Measurements from ENCODE around the gene ZBTB42. TPM values are rescaled to one million over a fixed set of nuclear protein-coding genes. Genes with fewer than 3 reads are reported as not detected.

ZBTB42 gene
- total RNA-seq, 1 experiment from 2014 or later, result 16.5 TPM

DNA sequence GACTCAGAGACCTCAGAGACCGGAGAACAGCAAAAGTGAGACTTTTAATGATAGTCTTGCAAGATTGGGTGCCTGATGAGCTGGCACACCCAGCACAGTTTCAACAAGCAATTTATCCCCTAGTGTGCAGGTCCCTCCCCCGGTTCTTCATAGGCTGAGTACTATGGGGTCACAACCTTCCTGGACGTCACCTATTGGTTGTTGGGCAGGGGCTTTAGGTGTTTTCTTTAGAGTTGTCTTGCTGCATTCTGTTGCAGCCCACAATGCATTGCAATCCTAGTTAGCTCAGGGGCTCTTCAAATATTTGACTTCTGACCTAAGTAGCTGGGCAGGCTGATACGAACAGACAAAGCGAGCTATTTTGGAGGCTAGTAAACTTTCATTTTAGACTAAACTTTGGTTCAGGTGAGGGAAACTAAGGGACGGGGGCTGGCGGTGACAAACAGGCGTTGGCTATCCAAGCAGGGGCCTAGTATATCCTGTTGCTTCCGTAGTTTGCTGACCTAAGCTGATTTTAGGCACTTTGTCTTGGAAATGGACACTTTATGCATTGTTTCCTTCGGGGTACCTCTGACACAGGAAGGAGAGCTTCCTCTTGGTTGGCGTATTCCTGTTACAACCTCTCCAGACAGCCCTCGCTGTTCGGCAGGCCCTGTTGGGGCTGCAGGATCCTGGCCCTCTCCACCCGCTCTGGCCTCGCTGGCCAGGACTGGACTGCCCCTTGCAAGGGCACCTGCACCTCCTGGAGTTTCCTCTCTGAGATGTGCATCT, 33.9 kb upstream of the ZBTB42 start:
- Histone ChIP-seq H3K27ac (ENCODE audit: low read length) (no peak overlapping the region), H3K4me1 (ENCODE audit: control insufficient read depth, insufficient read depth, low read length) (peaks cover 18% of the 10 kb centered on the region), H3K9me3 (ENCODE audit: control insufficient read depth, insufficient read depth, low read depth, low read length) (no peaks in the 10 kb centered on the region), H3K4me3 (ENCODE audit: low read depth in 2 of 2, low read length in 2 of 2) (no peak overlapping the region), H3K27me3 (ENCODE audit: control insufficient read depth, insufficient read depth, low read length) (no peaks in the 10 kb centered on the region), H3K36me3 (ENCODE audit: control insufficient read depth, insufficient read depth, low read length) (no peaks in the 10 kb centered on the region; the same call in 1 of the 2 replicates)
- no peak for DNase-seq (ENCODE audit: low read depth, low spot score)
- ChIA-PET POLR2A (no interaction called here), CTCF (no interaction called here)
- TF ChIP-seq TCF7L2 (IDR thresholded peaks at IDR 0.05; ENCODE audit: low read depth, low read length) (no peak), SIN3A (IDR thresholded peaks at IDR 0.05; ENCODE audit: borderline replicate concordance, insufficient read depth, low read depth, low read length) (no peak), POLR2AphosphoS5 (IDR thresholded peaks at IDR 0.05; ENCODE audit: low read depth, low read length) (no peak), CTCF (IDR thresholded peaks at IDR 0.05) (no peak)
- TF ChIP-seq, protein P1, sequence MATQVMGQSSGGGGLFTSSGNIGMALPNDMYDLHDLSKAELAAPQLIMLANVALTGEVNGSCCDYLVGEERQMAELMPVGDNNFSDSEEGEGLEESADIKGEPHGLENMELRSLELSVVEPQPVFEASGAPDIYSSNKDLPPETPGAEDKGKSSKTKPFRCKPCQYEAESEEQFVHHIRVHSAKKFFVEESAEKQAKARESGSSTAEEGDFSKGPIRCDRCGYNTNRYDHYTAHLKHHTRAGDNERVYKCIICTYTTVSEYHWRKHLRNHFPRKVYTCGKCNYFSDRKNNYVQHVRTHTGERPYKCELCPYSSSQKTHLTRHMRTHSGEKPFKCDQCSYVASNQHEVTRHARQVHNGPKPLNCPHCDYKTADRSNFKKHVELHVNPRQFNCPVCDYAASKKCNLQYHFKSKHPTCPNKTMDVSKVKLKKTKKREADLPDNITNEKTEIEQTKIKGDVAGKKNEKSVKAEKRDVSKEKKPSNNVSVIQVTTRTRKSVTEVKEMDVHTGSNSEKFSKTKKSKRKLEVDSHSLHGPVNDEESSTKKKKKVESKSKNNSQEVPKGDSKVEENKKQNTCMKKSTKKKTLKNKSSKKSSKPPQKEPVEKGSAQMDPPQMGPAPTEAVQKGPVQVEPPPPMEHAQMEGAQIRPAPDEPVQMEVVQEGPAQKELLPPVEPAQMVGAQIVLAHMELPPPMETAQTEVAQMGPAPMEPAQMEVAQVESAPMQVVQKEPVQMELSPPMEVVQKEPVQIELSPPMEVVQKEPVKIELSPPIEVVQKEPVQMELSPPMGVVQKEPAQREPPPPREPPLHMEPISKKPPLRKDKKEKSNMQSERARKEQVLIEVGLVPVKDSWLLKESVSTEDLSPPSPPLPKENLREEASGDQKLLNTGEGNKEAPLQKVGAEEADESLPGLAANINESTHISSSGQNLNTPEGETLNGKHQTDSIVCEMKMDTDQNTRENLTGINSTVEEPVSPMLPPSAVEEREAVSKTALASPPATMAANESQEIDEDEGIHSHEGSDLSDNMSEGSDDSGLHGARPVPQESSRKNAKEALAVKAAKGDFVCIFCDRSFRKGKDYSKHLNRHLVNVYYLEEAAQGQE (IDR thresholded peaks at IDR 0.05; ENCODE audit: insufficient read depth in 1 of 2, low read depth in 2 of 2, low read length in 1 of 2), result no peak
- no peak for ATAC-seq
- intact Hi-C loops (cut with micrococcal nuclease; ENCODE audit: unreplicated experiment), result loop anchor here (5.0 kb wide), 1 partner anchor 60 kb away; no protein-coding TSS in a partner anchor
- BruUV-seq (replicated peaks), result no TSS peak
- in situ Hi-C loops (cut with HindIII; ENCODE audit: low pct_unique_long_range_greater_than_20kb, low sequenced_read_pairs), result no loop called here

DNA sequence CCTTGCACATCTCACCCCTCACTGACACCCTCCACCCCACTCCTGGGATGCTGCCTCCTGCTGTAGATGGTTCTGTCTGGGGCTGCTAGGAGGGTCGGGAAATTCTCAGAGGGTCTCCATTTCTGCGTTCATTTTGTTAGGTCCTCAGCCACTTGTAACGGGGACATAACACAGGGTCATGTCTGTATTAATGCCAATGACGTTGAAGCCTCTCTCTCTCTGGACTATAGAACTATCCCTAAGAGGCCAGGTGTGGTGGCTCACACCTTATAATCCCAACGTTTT, 33.3 kb upstream of the ZBTB42 start:
- intact Hi-C loops (cut with micrococcal nuclease; ENCODE audit: unreplicated experiment), result loop anchor here (5.0 kb wide), 1 partner anchor 60 kb away; no protein-coding TSS in a partner anchor
- Histone ChIP-seq H3K36me3 (ENCODE audit: control insufficient read depth, insufficient read depth, low read length) (no peaks in the 10 kb centered on the region; the same call in 1 of the 2 replicates), H3K4me3 (ENCODE audit: low read depth in 2 of 2, low read length in 2 of 2) (no peak overlapping the region), H3K27me3 (ENCODE audit: control insufficient read depth, insufficient read depth, low read length) (no peaks in the 10 kb centered on the region), H3K4me1 (ENCODE audit: control insufficient read depth, insufficient read depth, low read length) (peaks cover 18% of the 10 kb centered on the region), H3K9me3 (ENCODE audit: control insufficient read depth, insufficient read depth, low read depth, low read length) (no peaks in the 10 kb centered on the region), H3K27ac (ENCODE audit: low read length) (no peak overlapping the region)
- ChIA-PET POLR2A (no interaction called here), CTCF (interaction anchor here (1.4 kb wide), 1 partner anchor 15 kb away, joined by 5 read pairs; the partner anchor contains the start of gene SIVA1)
- TF ChIP-seq POLR2AphosphoS5 (IDR thresholded peaks at IDR 0.05; ENCODE audit: low read depth, low read length), result no peak
- TF ChIP-seq, protein P1 (IDR thresholded peaks at IDR 0.05; ENCODE audit: insufficient read depth in 1 of 2, low read depth in 2 of 2, low read length in 1 of 2), result no peak
- TF ChIP-seq SIN3A (IDR thresholded peaks at IDR 0.05; ENCODE audit: borderline replicate concordance, insufficient read depth, low read depth, low read length), result no peak
- TF ChIP-seq CTCF (IDR thresholded peaks at IDR 0.05), result no peak
- TF ChIP-seq TCF7L2 (IDR thresholded peaks at IDR 0.05; ENCODE audit: low read depth, low read length), result no peak
- DNase-seq (ENCODE audit: low read depth, low spot score) (no peak), ATAC-seq (no peak)
- BruUV-seq (replicated peaks), result no TSS peak
- in situ Hi-C loops (cut with HindIII; ENCODE audit: low pct_unique_long_range_greater_than_20kb, low sequenced_read_pairs), result no loop called here
